Stimulated activated effector memory CD8-positive, alpha-beta T cell treated with anti-CD3 and anti-CD28 coated beads, Interleukin-12 subunit alpha, Interleukin-12 subunit beta, amount 100 ng/mL, for 72 hours (primary cell): ENCODE measurements around the gene PCDH1.
"Not testable (repeated sequence)": the region's sequence is repeated elsewhere in the genome, so short reads cannot be mapped to it uniquely, and the experiment has no call there.

Experiments
- ATAC-seq: fragments of 150-1000 bp; cut with Tn5 transposase; 2 replicates; pipeline ENCODE4 v1.10.0; 2021
- DNase-seq, 2 donors: peaks; one replicate each; pipeline ENCODE4 v3.0.0; 2021 to 2022; ENCODE audit warnings: low spot score in 2 of 2
- H3K27ac Mint-ChIP-seq: one replicate; pipeline ENCODE4 v1.8.0; 2022; ENCODE audit warnings: mild to moderate bottlenecking, mixed read lengths
- H3K36me3 Mint-ChIP-seq: one replicate; pipeline ENCODE4 v1.8.0; 2022; ENCODE audit warnings: mild to moderate bottlenecking, mixed read lengths
- H3K4me1 Mint-ChIP-seq: one replicate; pipeline ENCODE4 v1.8.0; 2022; ENCODE audit warnings: mixed read lengths
- H3K4me3 Mint-ChIP-seq: one replicate; pipeline ENCODE4 v1.8.0; 2022; ENCODE audit warnings: mild to moderate bottlenecking, mixed read lengths
- H3K9me3 Mint-ChIP-seq: one replicate; pipeline ENCODE4 v1.8.0; 2022; ENCODE audit warnings: mixed read lengths

Gene PCDH1

DNA sequence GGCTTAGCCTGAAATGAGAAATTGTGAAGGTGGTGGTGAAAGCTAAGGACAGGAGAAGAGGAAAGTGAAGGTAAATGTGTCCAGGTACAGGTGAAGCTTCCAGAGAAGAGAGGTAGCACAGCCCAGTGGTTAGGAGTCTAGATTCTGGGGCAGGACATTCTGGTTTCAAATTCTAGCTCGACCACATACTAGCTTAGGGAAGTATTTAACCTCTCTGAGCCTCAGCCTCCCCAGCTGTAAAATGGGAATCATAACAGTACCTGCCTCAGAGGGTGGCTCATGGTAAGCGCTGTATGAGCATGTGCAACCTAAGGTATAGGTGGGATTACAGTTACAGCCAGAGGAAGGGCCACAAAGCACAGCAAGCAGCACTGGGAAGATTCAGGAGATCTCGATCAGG is 55.2 kb downstream of the PCDH1 start:
- H3K9me3 Mint-ChIP-seq = no peaks in the 10 kb centered on the region
- DNase-seq = no peak
- no peaks in the 10 kb centered on the region for H3K4me1 Mint-ChIP-seq
- no peaks in the 10 kb centered on the region for H3K36me3 Mint-ChIP-seq
- no peak overlapping the region for H3K27ac Mint-ChIP-seq
- no peak for ATAC-seq
- no peak overlapping the region for H3K4me3 Mint-ChIP-seq

DNA sequence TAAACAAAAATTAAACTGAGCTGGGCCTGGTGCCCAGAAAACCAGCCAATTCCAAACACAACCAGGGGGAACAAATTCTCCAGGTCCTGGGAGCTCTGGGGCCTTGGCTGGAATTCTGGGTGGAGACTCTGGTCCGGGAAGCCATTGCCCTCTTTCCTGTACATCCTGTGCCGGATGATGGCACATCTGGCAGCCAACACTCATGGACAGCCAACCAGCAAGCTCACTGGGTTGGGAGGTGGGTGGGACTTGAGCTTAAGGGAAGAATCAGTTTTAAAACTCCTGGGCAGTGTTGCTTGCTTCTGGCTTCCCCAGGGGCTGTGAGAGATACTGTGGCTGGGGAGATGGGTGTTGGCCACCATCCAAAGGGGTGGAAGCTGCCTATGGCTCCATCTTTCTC is 56.1 kb downstream of the PCDH1 start:
- Mint-ChIP-seq H3K9me3 (no peaks in the 10 kb centered on the region), H3K4me3 (no peak overlapping the region), H3K4me1 (no peaks in the 10 kb centered on the region), H3K27ac (no peak overlapping the region), H3K36me3 (no peaks in the 10 kb centered on the region)
- no peak for DNase-seq
- ATAC-seq = no peak

DNA sequence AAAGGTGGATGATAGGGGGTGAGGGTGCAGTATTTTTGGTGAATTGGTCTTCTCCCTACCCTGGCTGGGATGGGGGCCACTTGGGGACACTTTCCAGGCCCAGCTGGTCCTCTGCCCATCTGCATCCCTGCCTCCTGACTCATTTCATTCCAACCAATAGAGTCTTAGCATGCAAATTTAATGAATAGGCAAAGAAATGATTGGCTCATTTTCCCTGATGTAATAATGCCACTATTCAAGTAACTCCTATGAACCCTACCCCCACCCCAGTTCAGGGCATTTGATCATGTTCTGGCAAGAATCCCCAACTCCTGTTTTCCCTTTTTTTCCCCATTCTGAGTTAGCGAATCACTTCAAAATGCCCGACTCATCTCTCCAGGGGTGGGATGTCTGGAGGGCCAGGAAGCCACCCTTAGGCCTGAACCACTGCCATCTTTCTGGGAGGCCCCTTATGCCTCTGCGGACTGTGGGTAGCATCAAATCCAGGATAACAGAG is 56.7 kb downstream of the PCDH1 start:
- Mint-ChIP-seq H3K36me3 (no peaks in the 10 kb centered on the region), H3K27ac (no peak overlapping the region), H3K9me3 (no peaks in the 10 kb centered on the region), H3K4me3 (no peak overlapping the region), H3K4me1 (no peaks in the 10 kb centered on the region)
- ATAC-seq (no peak), DNase-seq (no peak)

DNA sequence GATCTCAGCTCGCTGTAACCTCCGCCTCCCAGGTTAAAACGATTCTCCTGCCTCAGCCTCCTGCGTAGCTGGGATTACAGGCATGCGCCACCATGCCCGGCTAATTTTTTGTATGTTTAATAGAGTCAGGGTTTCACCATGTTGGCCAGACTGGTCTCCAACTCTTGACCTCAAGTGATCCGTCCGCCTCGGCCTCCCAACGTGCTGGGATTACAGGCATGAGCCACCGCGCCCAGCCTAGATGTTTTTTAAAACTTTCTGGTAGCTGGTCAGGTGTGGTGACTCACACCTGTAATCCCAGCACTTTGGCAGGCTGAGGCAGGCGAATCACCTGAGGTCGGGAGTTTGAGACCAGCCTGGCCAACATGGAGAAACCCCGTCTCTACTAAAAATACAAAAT is 57.5 kb downstream of the PCDH1 start:
- H3K27ac Mint-ChIP-seq, H3K9me3 Mint-ChIP-seq, H3K4me3 Mint-ChIP-seq, H3K36me3 Mint-ChIP-seq, ATAC-seq, H3K4me1 Mint-ChIP-seq, DNase-seq: not testable (repeated sequence)

DNA sequence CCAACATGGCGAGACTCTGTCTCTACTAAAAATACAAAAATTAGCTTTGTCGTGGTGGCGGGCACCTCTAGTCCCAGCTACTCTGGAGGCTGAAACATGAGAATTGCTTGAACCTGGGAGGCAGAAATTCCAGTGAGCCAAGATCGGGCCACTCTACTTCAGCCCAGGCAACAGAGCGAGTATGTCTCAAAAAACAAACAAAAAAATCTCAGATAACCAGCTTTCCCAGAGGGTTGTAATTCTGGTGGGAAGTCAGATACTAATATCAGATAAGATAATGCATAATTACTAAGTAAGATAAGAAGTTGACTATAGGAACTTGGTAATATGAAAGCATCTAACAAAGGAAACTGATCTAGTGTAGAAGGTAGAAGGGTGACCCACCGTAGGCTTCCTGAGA is 60.6 kb downstream of the PCDH1 start:
- no peaks in the 10 kb centered on the region for H3K36me3 Mint-ChIP-seq
- DNase-seq = no peak
- H3K9me3 Mint-ChIP-seq = no peaks in the 10 kb centered on the region
- no peak for ATAC-seq
- no peak overlapping the region for H3K27ac Mint-ChIP-seq
- H3K4me3 Mint-ChIP-seq = no peak overlapping the region
- H3K4me1 Mint-ChIP-seq = no peaks in the 10 kb centered on the region

DNA sequence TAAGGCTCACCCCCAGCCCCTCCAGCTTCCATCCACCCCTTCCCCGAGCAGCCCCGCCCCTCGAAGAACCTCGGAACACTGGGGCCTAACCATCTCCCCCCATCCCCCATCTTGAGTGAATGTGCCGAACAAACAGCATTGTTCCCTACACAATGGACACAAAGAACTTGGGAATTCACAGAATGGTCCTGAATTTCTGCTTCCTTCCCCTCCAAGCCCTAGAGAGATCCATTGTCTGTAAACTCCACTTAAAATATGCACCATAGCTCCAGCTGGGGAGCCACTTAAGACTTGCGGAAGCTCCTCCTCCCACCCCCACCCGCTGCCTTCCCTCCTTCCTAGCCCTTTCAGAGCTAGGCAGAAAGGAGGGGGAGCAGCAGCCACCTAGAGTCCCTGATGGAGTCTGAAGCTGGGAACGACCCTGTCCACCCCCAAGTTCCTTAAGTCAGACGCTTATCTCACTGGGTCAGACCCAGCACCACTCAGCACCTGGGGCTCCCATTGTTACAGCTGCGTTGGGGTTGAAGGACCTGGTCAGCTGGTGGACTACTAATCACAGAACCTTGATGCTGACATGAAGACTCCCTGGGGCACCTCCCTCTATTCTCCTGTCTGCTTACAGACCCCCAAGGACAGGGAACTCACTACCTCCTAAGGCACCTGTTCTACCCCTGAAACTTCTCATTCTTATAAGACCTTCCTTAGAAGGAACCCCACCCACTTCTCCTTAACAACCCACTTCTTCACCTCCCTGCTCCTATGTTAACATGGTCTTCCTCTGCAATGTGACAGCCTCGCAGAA is 61.4 kb downstream of the PCDH1 start:
- Mint-ChIP-seq H3K27ac (no peak overlapping the region), H3K4me1 (peaks cover 5% of the 10 kb centered on the region), H3K9me3 (no peaks in the 10 kb centered on the region), H3K36me3 (no peaks in the 10 kb centered on the region), H3K4me3 (no peak overlapping the region)
- DNase-seq (no peak), ATAC-seq (no peak)

DNA sequence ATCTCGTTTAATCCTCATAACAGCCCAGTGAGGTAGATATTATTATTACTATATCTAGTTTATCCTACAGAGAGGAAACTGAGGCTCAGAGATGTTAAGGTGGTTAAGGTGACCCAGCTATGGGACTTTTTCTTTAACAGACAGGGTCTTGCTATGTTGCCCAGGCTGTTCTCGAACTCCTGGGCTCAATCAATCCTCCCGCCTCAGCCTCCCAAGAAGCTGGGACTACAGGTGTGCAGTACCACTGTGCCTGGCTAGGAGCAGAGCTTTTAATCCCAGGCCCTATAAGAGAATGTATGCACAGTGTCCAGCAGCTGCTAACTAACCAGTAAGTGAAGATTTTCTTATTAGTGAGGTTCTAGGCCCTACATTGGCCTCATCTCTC is 62.4 kb downstream of the PCDH1 start:
- H3K9me3 Mint-ChIP-seq = no peaks in the 10 kb centered on the region
- peaks cover 10% of the 10 kb centered on the region for H3K4me1 Mint-ChIP-seq
- DNase-seq (no peak), ATAC-seq (no peak)
- no peak overlapping the region for H3K4me3 Mint-ChIP-seq
- H3K27ac Mint-ChIP-seq = no peak overlapping the region
- no peaks in the 10 kb centered on the region for H3K36me3 Mint-ChIP-seq

DNA sequence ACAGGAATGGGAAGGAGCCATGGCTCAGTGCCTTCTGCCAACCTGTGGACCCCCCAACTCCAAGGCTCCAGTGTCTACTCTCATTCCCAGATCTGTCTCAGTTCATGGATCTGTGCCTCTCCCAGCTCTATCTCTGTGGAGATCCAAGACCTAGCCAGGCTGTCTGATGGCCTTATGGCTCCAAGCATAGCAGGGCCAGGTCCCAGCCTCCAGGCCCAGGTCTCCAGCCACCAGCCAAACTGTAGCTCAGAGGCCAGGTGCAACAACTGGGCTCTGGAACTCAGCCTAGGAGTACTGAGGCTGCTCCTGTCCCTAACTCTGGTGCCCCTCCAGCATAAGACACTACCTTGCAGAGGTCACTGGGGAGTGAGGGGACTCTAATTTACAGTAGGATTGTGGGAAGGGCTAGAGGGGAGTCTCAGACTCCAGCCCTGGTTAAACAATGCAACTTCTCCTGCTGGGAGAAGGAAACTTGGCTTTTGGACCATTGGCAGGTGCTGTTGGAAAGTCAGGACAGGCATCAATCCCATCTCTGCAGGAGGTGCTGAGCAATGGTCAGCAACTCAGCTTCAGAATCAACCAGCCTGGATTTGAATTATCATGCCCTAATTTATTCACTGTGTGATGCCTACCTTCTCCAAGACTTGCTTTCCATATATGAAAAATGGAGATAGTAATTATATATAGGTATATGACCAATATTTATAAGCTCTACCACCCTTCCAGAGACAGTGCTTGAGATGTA is 63.0 kb downstream of the PCDH1 start:
- DNase-seq = no peak
- no peak overlapping the region for H3K4me3 Mint-ChIP-seq
- no peaks in the 10 kb centered on the region for H3K9me3 Mint-ChIP-seq
- peaks cover 10% of the 10 kb centered on the region for H3K4me1 Mint-ChIP-seq
- no peaks in the 10 kb centered on the region for H3K36me3 Mint-ChIP-seq
- ATAC-seq = no peak
- peak overlapping the region; percentile 12 for H3K27ac Mint-ChIP-seq

DNA sequence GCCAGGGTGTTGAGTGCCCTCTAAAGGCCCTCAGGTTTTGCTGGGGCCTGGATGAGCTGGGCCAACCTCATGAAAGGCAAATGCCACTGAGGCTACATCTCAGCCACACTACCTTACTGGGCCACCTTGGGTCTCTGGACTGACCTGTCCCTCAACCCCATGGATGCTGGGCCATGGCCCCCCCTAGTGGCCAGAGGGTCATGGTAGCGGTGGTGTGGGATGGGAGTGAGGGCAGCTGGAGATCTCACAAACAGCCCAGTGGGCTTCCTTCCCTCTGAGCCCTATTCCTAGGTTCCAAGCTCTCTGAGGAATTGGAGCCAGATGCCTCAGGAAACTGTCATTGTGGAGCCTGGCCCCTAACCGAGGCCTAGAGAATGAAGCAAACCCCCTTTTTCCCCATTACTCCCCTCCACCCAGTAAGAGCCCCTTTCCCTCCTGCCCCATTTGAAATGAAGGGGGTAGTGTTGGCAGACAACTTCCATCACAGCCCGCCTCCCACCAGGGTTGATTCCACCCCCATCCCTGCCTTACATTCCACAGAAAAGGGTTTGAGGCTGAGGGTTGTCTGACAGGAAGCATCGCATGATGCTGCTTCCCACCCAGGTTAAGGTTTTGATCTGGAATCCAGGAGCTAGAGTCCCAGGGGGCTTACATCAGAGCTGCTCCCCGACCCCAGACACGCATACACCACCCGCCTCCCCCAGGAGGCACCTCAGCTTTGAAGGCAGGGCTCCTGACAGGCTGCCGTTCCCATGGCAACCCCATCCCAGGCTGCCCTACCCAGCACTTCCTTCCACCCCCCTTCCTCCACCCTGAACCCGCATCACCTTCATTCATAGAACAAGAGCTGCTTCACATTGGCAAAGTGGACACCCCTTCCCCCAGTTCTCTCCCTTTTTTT is 63.9 kb downstream of the PCDH1 start:
- H3K9me3 Mint-ChIP-seq = no peaks in the 10 kb centered on the region
- no peaks in the 10 kb centered on the region for H3K36me3 Mint-ChIP-seq
- peaks cover 10% of the 10 kb centered on the region for H3K4me1 Mint-ChIP-seq
- H3K4me3 Mint-ChIP-seq = no peak overlapping the region
- peak overlapping the region; percentile 12 for H3K27ac Mint-ChIP-seq
- ATAC-seq (peak; percentile 82), DNase-seq (peak; percentile 53 to 75)

DNA sequence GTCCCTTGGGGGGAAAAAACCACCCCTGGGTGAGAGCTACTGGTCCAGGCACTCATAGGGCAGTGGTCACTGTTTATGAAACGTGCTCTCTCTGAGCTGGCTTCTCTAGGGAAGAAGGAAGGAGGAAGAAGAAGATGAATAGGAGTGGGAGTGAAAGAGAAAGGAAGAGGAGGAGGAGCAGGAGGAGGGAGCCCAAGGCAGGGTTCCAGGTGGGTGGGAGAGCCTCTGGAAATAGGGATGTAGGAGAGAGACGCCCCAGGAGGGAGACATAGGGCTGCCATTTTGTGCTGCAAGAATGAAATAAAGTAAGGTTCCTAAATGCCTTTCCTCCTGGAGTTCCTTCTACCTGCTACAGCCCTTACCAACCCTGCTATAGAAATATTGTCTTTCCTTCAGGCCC is 65.7 kb downstream of the PCDH1 start:
- Mint-ChIP-seq H3K9me3 (no peaks in the 10 kb centered on the region), H3K4me1 (peaks cover 10% of the 10 kb centered on the region), H3K27ac (no peak overlapping the region), H3K4me3 (no peak overlapping the region), H3K36me3 (no peaks in the 10 kb centered on the region)
- DNase-seq (no peak), ATAC-seq (no peak)

DNA sequence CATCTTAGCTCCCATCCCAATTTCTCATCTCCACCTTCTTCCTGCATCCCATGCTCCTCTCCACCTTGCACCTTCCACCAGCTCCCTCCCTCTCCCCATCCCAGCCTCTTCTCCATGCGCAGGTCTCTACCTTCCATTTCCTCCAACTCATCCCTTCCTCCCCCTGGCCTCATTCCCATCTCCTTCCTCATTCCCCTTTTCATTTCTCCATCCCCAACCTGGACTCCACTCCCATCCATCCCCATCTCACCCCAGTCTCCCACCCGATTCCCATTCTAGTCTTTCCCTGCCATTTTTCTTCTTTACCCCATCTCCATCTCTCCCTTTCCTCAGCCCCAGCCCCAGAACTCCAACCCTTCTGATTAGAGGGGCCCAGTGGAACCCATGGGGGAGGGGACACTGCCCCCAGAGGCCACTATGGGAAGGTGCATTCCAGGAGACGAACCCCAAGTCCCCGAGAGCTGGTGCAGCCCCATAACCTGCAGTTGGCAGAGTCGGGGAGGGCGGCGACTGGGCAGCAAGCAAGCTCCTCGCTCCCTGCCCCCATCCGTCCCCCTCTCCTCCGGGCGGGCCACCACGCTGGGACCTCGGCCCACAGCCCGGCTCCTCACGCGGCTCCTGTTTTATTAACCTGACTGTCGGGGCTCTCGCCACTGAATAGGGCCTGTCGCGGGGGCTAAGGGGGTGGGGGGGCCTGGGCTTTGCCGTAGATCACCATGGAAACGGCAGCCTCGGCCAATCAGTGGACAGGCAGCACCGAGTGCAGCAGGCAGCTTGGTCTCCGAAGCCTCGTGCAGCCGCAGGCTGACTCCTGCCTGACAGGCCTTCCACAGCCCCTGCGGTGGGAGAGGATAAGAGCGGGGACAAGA is 66.7 kb downstream of the PCDH1 start:
- peak; percentile 65 for ATAC-seq
- peak; percentile 7 to 54 for DNase-seq

DNA sequence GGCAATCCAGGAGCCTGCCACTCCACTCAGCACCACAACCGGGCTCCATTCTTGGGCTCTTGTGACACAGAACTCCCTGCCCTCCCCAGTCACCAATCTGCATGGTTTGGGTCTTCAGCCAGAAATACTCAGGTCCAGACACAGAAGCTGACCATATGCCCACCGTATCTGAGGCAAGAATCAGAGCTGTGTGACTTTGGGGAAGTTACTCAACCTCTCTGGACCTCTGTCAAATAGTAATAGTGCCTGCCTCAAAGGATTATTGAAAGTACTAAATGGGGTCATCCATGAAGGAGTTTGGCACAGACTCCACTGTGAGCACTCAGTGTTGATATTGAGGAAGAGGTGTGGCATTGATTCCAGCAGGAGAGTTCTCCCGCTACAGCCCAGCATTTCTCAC is 67.5 kb downstream of the PCDH1 start:
- H3K9me3 Mint-ChIP-seq = no peaks in the 10 kb centered on the region
- no peak overlapping the region for H3K4me3 Mint-ChIP-seq
- DNase-seq (no peak), ATAC-seq (no peak)
- H3K4me1 Mint-ChIP-seq = peaks cover 10% of the 10 kb centered on the region
- no peaks in the 10 kb centered on the region for H3K36me3 Mint-ChIP-seq
- no peak overlapping the region for H3K27ac Mint-ChIP-seq

More for the DNA sequence above, 66.7 kb downstream of the PCDH1 start:
- H3K4me1 Mint-ChIP-seq = peaks cover 10% of the 10 kb centered on the region
- no peak overlapping the region for H3K27ac Mint-ChIP-seq
- no peaks in the 10 kb centered on the region for H3K9me3 Mint-ChIP-seq
- no peaks in the 10 kb centered on the region for H3K36me3 Mint-ChIP-seq
- no peak overlapping the region for H3K4me3 Mint-ChIP-seq

DNA sequence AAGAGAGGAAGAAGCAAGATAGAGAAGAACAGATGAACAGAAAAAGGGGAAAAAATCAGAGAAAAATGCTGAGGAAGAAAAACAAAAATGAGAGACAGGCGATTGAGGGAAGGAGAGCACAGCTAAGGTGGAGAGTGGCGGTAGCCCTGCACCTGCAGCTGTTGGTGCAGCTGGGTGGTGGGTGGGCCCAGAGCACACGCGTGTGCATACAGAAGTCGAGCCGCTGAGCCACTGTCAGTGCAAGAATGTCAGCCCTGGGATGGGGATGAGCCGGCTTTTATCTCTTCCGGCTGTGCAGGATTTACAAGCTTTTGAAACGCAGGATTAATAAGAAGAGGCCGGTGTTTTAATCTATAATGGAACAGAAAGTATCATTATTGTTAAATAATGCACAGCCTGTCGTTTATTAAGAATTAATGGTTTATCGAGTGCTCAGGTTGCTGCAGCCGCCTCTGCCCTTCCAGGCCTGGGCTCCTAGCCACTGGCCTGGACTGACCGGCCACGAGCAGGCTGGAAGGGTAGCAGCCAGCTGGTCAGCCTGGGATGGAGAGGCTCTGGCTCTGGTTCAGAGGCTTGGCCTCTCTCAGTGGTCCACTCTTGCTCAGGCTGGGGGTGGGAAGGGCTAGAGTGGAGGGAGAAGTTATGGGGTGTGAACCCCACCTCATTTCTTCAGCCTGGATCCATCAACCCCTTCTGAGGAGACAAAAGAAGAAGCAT is 68.7 kb downstream of the PCDH1 start:
- Mint-ChIP-seq H3K36me3 (no peaks in the 10 kb centered on the region), H3K9me3 (no peaks in the 10 kb centered on the region), H3K4me3 (no peak overlapping the region), H3K4me1 (peaks cover 10% of the 10 kb centered on the region), H3K27ac (no peak overlapping the region)
- DNase-seq (no peak), ATAC-seq (no peak)

DNA sequence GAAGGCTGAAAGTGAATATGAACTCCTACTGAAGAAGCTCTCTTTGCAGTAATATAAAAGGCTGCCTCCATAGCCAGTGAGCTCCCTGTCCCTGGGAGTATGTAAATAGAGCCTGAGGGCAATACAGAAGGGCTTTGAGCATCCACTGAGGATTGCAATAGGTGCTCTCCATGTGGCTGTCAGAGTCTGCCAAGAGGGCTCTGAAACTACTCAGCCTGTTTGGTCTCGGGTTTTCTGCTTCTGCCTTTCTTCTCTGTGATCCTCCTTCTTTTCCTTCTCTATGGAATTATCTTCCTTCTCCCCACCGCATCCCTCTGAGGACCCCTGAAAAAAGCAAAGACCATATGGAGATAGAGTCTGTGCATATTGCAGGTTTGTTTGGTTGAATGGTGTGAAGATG is 69.4 kb downstream of the PCDH1 start:
- ATAC-seq = no peak
- Mint-ChIP-seq H3K36me3 (peaks cover 4% of the 10 kb centered on the region), H3K9me3 (no peaks in the 10 kb centered on the region), H3K4me3 (no peak overlapping the region), H3K4me1 (peaks cover 10% of the 10 kb centered on the region), H3K27ac (no peak overlapping the region)
- DNase-seq = no peak
